ENCODE data around the gene FUNDC1. TPM values are rescaled to one million over a fixed set of nuclear protein-coding genes. Genes with fewer than 3 reads are reported as not detected.

The FUNDC1 gene
- total and polyA plus RNA-seq, 2 experiments from 2014 or later: 13.9 to 19.6 TPM

- 86 to 88% methylated on average over 2 to 4 of the region's 4 CpGs for WGBS, 2 experiments (ENCODE audit: low coverage in 1 of 2, low lambda C conversion rate in 2 of 2, missing lambda C conversion rate in 2 of 2)
- no peaks in the 10 kb centered on the region for H3K4me1 ChIP-seq (ENCODE audit: insufficient read depth)
- H2AFZ ChIP-seq: no peak overlapping the region
- no peaks in the 10 kb centered on the region for H3K27me3 ChIP-seq (replicated peaks; ENCODE audit: insufficient read depth)
- no peaks in the 10 kb centered on the region for H4K20me1 ChIP-seq (ENCODE audit: insufficient read depth)
- in situ Hi-C loops (cut with MboI): no loop called here
- H3K79me2 ChIP-seq (ENCODE audit: insufficient read depth): no peaks in the 10 kb centered on the region
- no peaks in the 10 kb centered on the region for H3F3A ChIP-seq (ENCODE audit: insufficient read depth)
- no peak overlapping the region for H3K4me3 ChIP-seq
- no peak overlapping the region for H3K27ac ChIP-seq
- TF ChIP-seq EZH2 (IDR thresholded peaks at IDR 0.05; ENCODE audit: insufficient read depth, poor library complexity, severe bottlenecking) (no peak), EZH2phosphoT487 (IDR thresholded peaks at IDR 0.05; ENCODE audit: insufficient read depth, low read depth) (no peak)
- H3K9ac ChIP-seq: no peak overlapping the region
- no peak for DNase-seq
- H3K4me2 ChIP-seq (ENCODE audit: unreplicated experiment): no peak overlapping the region
- no peaks in the 10 kb centered on the region for H3K36me3 ChIP-seq (ENCODE audit: low read depth)
- H3K9me2 ChIP-seq (ENCODE audit: insufficient read depth): no peaks in the 10 kb centered on the region
- no peaks in the 10 kb centered on the region for H3K9me3 ChIP-seq (ENCODE audit: low read depth)
Observed at GRCh38 chrX:44484607-44485146, 58.0 kb downstream of the FUNDC1 start.

- Histone ChIP-seq H3K4me2 (ENCODE audit: unreplicated experiment) (no peak overlapping the region), H3K27ac (no peak overlapping the region), H3K9ac (no peak overlapping the region), H3K4me1 (ENCODE audit: insufficient read depth) (no peaks in the 10 kb centered on the region), H3K27me3 (replicated peaks; ENCODE audit: insufficient read depth) (no peaks in the 10 kb centered on the region), H3K36me3 (ENCODE audit: low read depth) (no peaks in the 10 kb centered on the region), H2AFZ (peak overlapping the region; percentile 51; the same call in 1 of the 2 replicates), H4K20me1 (ENCODE audit: insufficient read depth) (no peaks in the 10 kb centered on the region), H3F3A (ENCODE audit: insufficient read depth) (no peaks in the 10 kb centered on the region), H3K79me2 (ENCODE audit: insufficient read depth) (no peaks in the 10 kb centered on the region), H3K9me3 (ENCODE audit: low read depth) (no peaks in the 10 kb centered on the region), H3K4me3 (no peak overlapping the region), H3K9me2 (ENCODE audit: insufficient read depth) (no peaks in the 10 kb centered on the region)
- TF ChIP-seq EZH2 (IDR thresholded peaks at IDR 0.05; ENCODE audit: insufficient read depth, poor library complexity, severe bottlenecking) (no peak), EZH2phosphoT487 (IDR thresholded peaks at IDR 0.05; ENCODE audit: insufficient read depth, low read depth) (no peak)
- in situ Hi-C loops (cut with MboI): no loop called here
- WGBS, 2 experiments (ENCODE audit: low coverage in 1 of 2, low lambda C conversion rate in 2 of 2, missing lambda C conversion rate in 2 of 2): 64 to 77% methylated on average over 7 to 8 of the region's 8 CpGs
- peak; percentile 34 for DNase-seq
Observed at GRCh38 chrX:44483965-44484606, 58.6 kb downstream of the FUNDC1 start.

GRCh38 chrX:44482575-44482974 lies 60.1 kb downstream of the FUNDC1 start:
- in situ Hi-C loops (cut with MboI): no loop called here
- no peak overlapping the region for H3K9ac ChIP-seq
- H3K79me2 ChIP-seq (ENCODE audit: insufficient read depth): no peaks in the 10 kb centered on the region
- no peaks in the 10 kb centered on the region for H3F3A ChIP-seq (ENCODE audit: insufficient read depth)
- no peaks in the 10 kb centered on the region for H3K4me1 ChIP-seq (ENCODE audit: insufficient read depth)
- TF ChIP-seq EZH2 (IDR thresholded peaks at IDR 0.05; ENCODE audit: insufficient read depth, poor library complexity, severe bottlenecking) (no peak), EZH2phosphoT487 (IDR thresholded peaks at IDR 0.05; ENCODE audit: insufficient read depth, low read depth) (no peak)
- H3K27me3 ChIP-seq (replicated peaks; ENCODE audit: insufficient read depth): no peaks in the 10 kb centered on the region
- H3K4me2 ChIP-seq (ENCODE audit: unreplicated experiment): no peak overlapping the region
- H3K9me2 ChIP-seq (ENCODE audit: insufficient read depth): no peaks in the 10 kb centered on the region
- no peaks in the 10 kb centered on the region for H3K36me3 ChIP-seq (ENCODE audit: low read depth)
- no peaks in the 10 kb centered on the region for H3K9me3 ChIP-seq (ENCODE audit: low read depth)
- H4K20me1 ChIP-seq (ENCODE audit: insufficient read depth): no peaks in the 10 kb centered on the region
- DNase-seq: no peak
- H3K4me3 ChIP-seq: no peak overlapping the region
- H2AFZ ChIP-seq: no peak overlapping the region
- WGBS, 2 experiments (ENCODE audit: low coverage in 1 of 2, low lambda C conversion rate in 2 of 2, missing lambda C conversion rate in 2 of 2): 80 to 100% methylated on average over 1 of the region's 1 CpG
- H3K27ac ChIP-seq: no peak overlapping the region

- H3F3A ChIP-seq (ENCODE audit: insufficient read depth): no peaks in the 10 kb centered on the region
- H3K4me1 ChIP-seq (ENCODE audit: insufficient read depth): no peaks in the 10 kb centered on the region
- H3K9me3 ChIP-seq (ENCODE audit: low read depth): no peaks in the 10 kb centered on the region
- no peaks in the 10 kb centered on the region for H4K20me1 ChIP-seq (ENCODE audit: insufficient read depth)
- no peak for TF ChIP-seq EZH2phosphoT487 (IDR thresholded peaks at IDR 0.05; ENCODE audit: insufficient read depth, low read depth)
- TF ChIP-seq EZH2 (IDR thresholded peaks at IDR 0.05; ENCODE audit: insufficient read depth, poor library complexity, severe bottlenecking): no peak
- no peak overlapping the region for H3K4me2 ChIP-seq (ENCODE audit: unreplicated experiment)
- H3K27me3 ChIP-seq (replicated peaks; ENCODE audit: insufficient read depth): no peaks in the 10 kb centered on the region
- no peak overlapping the region for H3K4me3 ChIP-seq
- H2AFZ ChIP-seq: no peak overlapping the region
- no peaks in the 10 kb centered on the region for H3K9me2 ChIP-seq (ENCODE audit: insufficient read depth)
- H3K9ac ChIP-seq: no peak overlapping the region
- no peaks in the 10 kb centered on the region for H3K79me2 ChIP-seq (ENCODE audit: insufficient read depth)
- H3K36me3 ChIP-seq (ENCODE audit: low read depth): no peaks in the 10 kb centered on the region
- 42 to 80% methylated on average over 1 to 2 of the region's 2 CpGs for WGBS, 2 experiments (ENCODE audit: low coverage in 1 of 2, low lambda C conversion rate in 2 of 2, missing lambda C conversion rate in 2 of 2)
- in situ Hi-C loops (cut with MboI): no loop called here
- no peak overlapping the region for H3K27ac ChIP-seq
- DNase-seq: no peak
Observed at GRCh38 chrX:44480591-44480990, 62.1 kb downstream of the FUNDC1 start.
